ENCODE measurements around the gene PLCH1.

GRCh38 chr3:155387571-155387970, 357.3 kb downstream of the PLCH1 start:
- TF ChIP-seq CTCF (IDR thresholded peaks at IDR 0.05) (no peak), ZFX (IDR thresholded peaks at IDR 0.05; ENCODE audit: borderline replicate concordance) (no peak)

Measured in 22Rv1 (cell line).